ENCODE data around the gene ADIPOR2.
A peak's percentile ranks its signal among the peaks of the same experiment; 100 is the strongest.
"Not testable (repeated sequence)": the region's sequence is repeated elsewhere in the genome, so short reads cannot be mapped to it uniquely, and the experiment has no call there.

The ADIPOR2 gene

DNA sequence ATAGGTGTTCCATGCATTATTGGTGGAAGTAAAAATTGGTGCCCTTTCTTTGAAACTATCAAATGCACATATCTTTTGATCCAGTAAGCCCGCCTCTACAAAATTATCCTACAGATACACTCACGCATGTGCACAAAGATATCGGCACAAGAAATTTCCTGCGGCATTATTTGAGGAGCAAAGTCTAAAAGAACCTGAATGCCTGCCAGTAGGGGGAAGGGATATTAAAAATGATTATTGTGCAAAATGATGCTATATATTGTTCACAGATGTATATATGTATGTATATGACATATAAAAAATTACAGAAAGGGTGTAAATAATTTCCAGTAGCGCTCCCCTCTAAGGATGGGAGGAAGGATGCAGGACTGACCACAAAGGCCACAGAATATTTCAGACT is 24.7 kb upstream of the ADIPOR2 start:
- DNase-seq = no peak

DNA sequence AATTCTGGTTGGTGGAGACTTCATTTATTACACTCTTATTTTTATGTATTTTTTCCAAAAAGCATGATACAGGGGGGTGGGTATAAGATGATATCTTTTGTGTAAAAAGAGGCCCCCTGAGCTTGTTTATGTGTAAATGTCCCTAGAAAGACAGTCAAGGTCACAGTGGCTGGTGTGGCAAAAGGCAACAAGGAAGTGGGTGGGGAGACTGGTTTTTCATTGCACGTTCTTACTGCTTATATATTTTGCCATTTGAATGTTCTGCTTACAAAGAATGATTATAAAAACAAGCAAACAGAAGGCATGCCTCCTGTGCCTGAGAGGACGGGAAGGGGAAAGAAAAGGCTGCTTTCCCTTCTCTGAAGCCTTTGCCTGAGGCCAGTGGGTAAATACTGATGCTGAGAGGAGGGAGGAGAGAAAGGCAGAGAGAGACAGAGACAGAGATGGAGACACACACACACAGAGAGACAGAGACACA is 24.1 kb upstream of the ADIPOR2 start:
- DNase-seq = no peak

DNA sequence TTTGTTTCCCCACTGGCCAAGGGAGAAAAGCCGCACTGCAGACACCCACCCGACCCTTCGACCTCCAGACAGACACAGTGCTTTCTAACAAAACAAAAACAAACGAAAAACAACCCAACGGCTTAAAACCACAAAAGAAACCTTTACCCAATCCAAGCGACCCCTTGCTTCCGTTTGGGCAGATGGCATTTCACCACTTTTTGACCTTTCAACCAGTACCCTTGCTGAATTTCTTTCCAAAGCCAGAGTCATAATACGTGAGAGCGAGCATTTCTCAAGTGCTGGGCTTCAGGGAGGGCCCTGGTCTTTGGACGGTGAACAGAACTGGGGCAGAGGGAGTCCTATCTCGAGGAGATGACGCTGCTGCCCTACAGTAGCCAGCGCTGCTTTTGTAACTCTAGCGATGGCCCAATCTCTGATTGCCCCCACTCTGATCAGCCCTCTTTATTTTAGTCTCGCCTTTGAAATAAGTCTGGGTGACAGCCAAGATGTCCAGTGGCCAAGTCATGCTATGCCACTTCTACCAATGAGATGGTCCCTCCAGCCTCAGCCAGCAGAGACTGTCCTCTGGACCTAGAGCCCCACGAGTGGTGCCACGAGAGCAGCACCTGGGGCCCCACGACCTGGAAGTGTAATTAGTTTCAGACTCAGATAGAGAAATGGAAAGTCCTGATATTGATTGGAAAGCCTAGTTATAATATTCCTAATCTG is 21.9 kb upstream of the ADIPOR2 start:
- DNase-seq = no peak

DNA sequence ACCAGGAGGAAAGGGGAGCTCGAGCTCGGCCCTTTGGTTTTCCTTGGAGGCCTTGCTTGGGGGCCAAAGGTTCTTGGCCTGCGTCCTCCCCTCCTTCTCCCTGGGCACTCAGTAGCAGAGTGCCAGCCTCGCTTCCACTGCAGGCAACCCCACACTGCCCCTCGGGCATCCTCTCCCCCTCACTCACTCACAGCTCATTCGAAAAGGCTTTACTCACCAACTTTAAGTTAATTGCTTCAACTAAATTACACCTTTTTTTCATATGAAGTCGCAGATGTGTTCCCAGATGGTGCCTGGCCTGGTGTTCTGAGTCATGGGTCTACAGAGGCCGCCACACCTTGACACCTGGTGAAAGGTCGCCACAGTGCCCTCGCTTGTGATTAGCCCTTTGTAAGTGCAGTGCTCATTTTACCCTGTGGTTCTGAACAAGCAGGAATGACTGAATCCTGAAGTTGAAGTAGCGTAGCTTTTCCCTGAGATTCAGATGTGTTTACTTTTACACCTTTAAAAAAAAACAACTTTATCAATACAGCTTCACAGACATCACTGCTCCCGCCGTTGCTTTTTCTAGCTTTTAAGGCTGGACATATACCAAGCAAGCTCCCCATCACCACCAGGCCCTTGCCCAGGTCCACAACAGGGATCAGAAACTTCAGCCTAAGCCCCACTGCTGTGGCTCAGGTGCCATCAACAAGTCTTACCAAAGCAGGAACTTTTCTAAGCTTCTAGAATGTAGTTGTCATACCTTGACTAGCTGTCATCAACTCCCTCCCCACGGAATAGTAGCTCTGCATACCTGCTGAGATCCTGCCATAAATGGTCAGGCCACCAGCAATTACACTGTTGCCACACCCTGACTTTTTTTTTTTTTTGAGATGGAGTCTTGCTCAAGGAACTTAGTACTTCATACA is 20.3 kb upstream of the ADIPOR2 start:
- DNase-seq = no peak

DNA sequence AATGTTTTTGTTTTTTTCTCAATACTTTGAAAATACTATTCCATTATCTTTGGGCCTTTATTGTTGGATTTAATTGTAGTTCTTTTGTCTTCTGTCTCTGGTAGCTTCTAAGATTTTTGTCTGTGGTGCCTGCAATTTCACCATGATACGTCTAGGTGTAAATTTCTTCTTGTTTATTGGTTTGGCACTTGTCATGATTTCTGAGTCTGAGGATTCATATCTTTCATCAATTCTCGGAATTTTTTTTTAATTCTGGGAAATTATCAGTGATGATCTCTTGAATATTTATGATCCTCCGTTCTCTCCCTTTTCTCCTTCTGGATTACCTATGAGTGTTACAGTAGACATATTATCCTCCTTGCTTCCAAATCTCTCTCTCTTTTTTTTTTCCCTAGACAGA is 14.8 kb upstream of the ADIPOR2 start:
- no peak for DNase-seq

DNA sequence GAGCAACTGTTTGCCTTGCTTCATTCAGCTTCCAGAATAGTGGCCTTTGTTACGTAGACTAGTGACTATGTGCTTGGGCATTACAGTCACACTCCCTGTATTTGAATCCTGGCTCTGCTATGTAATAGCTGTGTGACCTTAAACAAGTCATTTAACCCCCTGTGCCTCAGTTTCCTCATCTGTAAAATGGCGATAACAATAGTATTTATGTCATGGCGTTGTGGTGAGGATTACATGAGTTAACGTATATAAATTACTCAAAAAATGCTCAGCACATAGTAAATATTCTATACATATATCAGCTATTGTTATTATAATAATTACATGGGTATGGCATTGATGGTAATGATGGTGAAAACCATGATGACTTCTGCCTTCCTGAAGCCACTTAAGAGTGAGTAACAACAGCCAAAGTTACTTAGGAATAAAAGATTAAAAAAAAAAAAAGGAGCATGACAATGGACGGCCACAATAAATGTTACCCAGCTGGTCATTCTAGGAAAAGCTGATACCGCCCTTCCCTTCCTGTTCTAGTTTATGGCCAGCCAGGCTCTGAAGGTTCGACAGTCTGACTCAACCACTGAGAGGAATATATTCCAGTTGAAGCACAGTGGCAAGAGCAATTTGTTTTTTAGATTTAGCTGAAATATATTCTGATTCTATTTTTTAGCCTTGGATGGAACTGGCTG is 9.9 kb upstream of the ADIPOR2 start:
- no peak for DNase-seq

DNA sequence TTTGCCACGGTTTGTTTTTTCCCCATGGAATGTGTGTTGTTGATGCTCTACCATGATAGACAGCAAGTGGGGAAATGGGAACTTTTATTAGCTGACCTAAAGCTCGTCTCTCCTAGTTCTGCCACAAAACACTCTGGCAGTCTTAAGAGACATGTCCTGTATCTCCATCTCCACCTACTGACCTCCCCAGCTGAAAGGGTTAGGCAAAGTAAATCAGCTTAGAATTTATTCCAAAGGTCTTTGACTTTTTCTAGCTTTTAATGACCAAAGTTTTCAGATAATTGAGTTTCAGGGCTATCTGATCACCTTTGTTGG is 9.4 kb upstream of the ADIPOR2 start:
- DNase-seq = no peak

DNA sequence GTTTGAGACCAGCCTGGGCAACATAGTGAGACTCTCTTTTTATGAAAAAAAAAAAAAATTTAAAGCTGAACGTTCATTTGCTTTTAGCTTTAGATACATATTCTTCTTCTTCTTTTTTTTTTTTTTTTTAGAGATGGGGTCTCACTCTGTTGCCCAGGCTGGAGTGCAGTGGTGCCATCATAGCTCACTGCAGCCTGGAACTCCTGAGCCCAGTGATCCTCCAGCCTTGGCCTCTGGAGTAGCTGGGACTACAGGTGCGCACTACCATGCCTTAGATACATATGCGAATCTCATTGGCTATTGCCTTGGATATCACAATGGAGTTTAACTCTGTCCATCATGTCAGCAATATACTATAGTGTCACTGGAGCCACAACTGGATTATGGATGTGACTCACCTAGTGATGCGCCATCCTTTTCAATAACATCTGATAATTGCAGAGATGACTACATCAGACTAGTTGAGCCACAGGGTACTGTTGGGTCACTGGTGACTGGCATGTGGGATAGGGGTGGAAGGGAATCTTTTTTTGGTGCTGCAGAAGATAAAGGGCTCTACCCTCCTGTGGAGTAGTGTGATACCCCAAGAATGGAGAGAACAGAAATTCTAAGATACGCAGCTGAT is 2.7 kb upstream of the ADIPOR2 start:
- no peak for DNase-seq

DNA sequence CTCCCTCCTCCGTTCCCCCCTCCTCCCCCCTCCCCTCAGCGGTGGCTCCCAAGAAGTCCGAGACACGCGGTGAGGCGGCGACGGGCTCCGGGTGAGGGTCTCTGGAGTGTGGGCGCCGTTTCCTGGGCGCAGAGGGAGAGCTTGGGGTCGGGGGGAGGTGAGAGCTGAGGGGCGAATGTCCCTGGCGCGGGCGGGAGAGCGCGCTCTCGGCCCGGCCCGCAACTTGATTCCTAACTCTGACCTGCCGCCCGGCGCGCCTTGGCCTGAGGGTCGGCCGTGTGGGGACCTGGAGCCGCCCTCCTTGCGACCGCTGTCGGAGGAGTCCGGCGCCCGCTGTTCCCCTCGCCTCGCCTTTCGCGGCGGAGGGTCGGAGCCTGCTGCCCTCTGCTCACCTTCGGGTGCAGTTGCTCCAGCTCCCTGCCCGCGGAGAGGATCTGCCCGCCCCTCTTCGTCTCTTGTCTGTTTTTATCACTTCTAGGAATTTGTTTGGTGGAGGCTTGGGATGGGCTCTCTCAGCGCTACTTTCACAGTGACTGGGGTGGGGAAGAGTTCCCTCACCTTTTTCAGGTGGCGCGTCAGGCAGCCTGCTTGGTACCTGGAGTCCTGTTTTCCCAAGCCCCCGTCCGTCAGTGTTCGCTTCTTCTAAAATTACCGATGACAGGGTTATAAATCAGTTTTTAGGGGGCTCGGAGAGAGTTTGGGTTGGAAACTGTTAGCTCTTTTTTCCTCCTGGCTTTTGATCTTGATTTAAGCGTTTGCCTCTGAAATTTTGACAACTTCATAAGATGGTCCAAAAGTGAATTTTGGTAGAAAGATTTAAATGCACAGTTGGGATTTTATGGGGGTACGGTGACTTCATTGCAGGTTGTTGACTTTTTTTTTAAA is 495 bp downstream of the ADIPOR2 start:
- peak in 1 of 2 experiments; percentile 57 for DNase-seq

DNA sequence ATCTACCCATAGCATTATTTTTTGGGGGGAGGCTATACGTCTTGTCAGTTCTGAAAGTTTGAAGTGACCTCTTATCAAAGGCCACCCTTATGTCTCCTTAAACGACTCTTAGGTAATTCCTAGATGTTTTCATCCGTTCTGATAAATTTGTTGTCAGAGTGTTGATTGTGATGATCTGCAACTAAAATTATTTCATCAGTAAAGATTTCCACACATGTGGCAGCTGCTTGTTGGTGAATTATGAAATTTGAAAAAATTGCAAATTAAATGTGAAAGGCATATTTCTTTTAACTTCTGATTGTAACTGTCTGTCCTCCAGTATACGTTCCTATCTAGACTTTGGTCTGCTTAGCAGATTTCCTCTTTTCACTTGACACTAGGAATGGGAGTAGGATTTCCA is 1.4 kb downstream of the ADIPOR2 start:
- no peak for DNase-seq

DNA sequence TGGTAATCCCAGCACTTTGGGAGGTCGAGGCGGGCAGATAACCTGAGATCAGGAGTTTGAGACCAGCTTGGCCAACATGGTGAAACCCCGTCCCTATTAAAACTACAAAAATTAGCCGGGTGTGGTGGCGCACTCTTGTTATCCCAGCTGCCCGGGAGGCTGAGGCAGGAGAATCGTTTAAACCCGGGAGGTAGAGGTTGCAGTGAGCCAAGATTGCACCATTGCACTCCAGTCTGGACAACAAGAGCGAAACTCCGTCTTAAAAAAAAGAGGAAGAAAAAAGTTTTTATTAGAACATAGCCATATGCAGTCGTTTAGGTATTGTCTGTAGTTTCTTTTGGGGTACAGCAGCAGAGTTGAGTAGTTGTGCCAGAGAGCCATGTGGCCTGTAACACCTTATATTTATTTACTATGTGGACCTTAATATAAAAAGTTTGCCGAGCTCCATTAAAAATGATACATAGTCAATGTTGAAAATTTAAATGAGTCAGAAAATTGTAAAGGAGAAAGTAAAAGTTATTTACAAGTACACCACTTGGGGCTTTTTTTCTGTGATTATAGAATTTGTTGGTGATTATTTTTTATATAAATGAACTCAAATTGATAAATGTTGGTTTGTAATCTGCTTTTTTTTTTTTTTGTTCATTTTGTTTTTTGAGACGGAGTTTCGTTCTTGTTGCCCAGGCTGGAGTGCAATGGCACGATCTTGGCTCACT is 2.2 kb downstream of the ADIPOR2 start:
- no peak for DNase-seq

DNA sequence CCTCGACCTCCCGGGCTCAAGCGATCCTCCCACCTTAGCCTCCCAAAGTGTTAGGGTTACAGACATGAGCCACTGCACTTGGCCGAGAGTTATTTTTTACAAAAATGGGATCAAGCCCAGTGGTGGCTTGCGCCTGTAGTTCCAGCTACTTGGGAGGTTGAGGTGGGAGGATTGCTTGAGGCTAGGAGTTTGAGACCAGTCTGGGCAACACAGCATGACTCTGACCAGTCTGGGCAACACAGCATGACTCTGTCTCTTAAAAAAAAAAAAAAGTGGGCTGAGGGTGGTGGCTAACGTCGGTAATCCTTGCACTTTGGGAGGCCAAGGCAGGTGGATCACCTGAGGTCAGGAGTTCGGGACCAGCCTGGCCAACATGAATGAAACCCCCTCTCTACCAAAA is 4.2 kb downstream of the ADIPOR2 start:
- not testable (repeated sequence) for DNase-seq

DNA sequence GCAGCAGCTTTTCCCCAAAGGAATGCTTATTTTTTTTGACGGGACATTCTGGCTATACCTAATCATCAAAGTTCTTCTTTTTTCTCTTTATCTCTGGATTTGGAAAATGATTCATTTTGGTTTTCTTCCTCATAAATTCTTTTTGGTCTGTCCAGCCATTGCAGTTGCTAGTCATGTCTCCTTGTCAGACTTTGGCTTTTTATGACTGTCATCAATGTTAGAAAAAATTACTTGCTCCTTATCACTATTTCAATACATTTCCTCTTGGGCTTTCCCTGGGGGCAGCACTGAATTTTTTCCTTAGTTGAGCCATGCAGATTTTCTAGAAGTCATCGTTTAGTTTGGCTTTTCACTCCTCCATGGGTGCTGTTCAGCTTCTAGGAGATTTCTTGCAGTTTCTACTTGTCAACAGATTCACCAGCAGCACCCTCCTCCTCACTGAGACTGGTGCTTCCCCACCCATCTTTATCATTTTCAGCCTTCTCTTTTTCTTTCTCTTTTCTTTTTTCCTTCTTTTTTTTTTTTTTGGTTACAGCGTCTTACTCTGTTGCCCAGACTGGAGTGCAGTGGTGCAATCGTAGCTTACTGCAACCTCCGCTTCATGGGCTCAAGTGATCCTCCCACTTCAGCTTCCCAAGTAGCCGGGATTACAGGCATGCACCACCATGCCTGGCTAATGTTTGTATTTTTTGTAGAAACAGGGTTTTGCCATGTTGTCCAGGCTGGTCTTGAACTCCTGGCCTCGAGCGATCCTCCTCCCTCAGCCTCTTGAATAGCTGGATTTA is 5.2 kb downstream of the ADIPOR2 start:
- DNase-seq = no peak

DNA sequence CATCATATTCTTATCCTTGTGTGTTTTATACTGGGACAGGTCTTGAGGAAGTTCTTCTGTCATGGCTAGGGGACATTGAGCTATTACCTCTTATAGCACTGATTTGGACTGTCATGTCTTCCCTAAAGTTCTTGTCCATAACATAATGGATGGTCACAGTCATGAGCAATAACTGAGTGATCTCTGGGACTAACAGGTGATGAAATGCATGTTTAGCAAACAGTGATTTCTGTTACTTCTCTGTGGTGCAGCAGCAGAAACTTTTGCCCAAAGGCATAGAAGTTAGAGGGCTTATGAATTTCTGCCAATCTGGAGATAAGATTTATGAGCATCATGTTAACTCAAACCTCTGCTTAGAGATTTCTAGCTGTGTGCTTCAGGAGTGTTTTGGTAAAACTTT is 5.9 kb downstream of the ADIPOR2 start:
- no peak for DNase-seq

DNA sequence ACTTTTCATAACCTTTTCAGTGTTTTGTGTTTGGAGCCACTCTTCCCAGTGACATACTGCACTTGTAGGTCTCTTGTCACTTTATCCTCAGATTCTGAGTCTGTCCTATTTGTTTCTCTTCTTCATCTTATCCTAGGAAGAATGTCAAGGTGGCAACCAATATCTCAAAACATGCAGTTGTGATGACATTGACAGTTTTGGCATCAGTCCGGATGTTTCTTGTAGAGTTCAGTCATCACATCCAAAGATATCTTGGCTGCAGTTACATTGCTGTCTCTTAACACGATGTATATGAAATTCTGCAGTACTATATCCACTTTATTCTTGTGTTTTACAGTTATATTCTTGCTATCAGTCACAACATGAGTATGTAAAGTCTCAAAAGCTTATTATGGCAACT is 6.4 kb downstream of the ADIPOR2 start:
- DNase-seq = no peak

DNA sequence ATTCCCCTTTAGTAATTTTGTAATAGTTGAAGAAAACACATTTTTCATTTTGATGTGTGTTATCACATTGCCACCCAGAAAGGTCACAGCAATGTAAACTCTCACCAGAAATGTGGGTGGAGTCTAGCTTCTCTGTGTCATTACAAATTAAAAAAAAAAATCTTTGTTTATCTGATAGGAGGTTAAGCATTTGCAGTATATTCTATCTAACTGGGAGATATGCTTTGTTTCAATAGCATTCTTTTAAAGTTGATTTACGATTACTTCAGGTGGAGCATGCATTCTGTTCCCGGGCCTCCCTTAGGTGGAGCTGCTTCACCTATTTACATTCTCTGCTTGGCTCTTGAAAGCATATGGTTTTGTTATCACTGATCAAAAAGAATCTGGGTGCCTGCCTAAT is 7.8 kb downstream of the ADIPOR2 start:
- DNase-seq = no peak

DNA sequence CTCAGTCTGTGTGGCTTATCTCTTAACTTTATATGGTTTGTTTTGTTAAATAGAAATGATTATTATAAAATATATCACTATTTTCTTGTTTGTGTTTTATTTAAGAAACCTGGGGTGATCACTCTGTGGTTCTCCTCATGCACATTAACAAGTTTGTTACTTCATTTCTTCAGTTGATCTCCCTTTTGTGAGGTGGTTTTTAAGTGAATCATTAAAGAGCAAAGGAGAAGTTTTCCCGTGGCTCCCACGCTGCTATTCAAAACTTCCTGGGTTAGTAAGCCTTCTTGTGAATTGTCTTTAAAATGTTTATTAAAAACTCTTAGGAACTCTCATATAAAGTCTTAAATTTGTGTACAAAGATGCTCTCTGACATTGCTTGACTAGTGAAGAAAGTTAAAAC is 11.8 kb downstream of the ADIPOR2 start:
- DNase-seq = no peak

DNA sequence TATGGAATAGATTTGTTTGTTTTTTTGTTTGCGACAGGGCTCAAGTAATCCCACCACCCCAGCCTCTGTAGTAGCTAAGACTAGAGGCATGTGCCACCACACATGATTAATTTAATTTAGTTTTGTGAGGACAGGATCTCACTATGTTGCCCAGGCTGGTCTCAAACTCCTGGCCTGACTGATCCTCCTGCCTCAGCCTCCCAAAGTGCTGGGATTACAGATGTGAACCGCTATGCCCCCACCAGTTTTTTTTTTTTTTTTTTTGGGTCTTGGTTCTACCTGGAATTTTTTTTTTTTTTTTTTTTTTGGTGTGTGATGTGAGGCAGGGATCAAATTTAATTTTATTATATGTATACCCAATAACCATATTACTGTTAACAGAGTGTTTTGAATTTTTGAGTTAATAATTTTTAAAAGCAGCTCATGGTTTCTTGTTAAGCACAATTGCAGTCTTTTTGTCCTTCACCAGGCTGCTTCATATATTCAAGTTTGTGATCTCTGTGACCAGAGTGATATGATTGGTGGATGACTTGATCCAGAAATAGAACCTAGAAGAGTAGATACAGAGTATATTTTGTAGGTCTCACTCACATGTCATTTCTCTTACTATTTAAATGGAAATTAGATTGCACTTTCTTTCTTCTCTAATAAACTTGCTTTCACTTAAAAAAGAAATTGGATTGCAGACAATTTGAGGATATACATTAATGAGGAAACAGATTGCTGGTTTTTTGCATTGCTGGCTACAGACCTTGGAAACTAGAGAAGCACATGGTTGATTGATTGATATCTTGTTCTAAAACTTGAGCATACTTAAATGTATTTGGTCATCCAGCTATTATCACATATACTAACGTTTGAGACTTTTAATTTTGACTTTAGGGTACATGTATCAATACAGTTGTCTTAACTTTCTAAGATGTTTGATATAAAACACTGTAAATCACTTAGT is 13.2 kb downstream of the ADIPOR2 start:
- no peak for DNase-seq

Data from SW 1271 (cell line).